ENCODE measurements around the gene SYCP1. TPM values are rescaled to one million over a fixed set of nuclear protein-coding genes. Genes with fewer than 3 reads are reported as not detected.
"Not testable (repeated sequence)": the region's sequence is repeated elsewhere in the genome, so short reads cannot be mapped to it uniquely, and the experiment has no call there.

SYCP1 gene
- not detected for total RNA-seq

- DNase-seq (ENCODE audit: low read depth in 2 of 3, low spot score in 2 of 3) = peak in 1 of 3 donors; percentile 1
These were observed at the start of gene SYCP1 for GRCh38 chr1:114854693-114855320. Gene SYCP1, plus strand, starts transcription at chr1:114854863. Its CDS starts 602 bp downstream, at chr1:114855465.

- DNase-seq (ENCODE audit: low read depth in 2 of 3, low spot score in 2 of 3) = no peak
These were observed 34.8 kb upstream of the SYCP1 start for GRCh38 chr1:114819869-114820268.

GRCh38 chr1:114820392-114820791 lies 34.3 kb upstream of the SYCP1 start:
- DNase-seq (ENCODE audit: low read depth in 2 of 3, low spot score in 2 of 3) = no peak

GRCh38 chr1:114821978-114822377 lies 32.7 kb upstream of the SYCP1 start:
- DNase-seq (ENCODE audit: low read depth in 2 of 3, low spot score in 2 of 3) = no peak

GRCh38 chr1:114828251-114828650 lies 26.4 kb upstream of the SYCP1 start:
- no peak for DNase-seq (ENCODE audit: low read depth in 2 of 3, low spot score in 2 of 3)

GRCh38 chr1:114830075-114830474 lies 24.6 kb upstream of the SYCP1 start:
- not testable (repeated sequence) for DNase-seq (ENCODE audit: low read depth in 2 of 3, low spot score in 2 of 3)

GRCh38 chr1:114831276-114831994 lies 23.2 kb upstream of the SYCP1 start:
- no peak for DNase-seq (ENCODE audit: low read depth in 2 of 3, low spot score in 2 of 3)

- DNase-seq (ENCODE audit: low read depth in 2 of 3, low spot score in 2 of 3) = no peak
These were observed 22.6 kb upstream of the SYCP1 start for GRCh38 chr1:114832057-114832456.

GRCh38 chr1:114833421-114833820 lies 21.2 kb upstream of the SYCP1 start:
- DNase-seq (ENCODE audit: low read depth in 2 of 3, low spot score in 2 of 3) = no peak

- DNase-seq (ENCODE audit: low read depth in 2 of 3, low spot score in 2 of 3) = no peak
These were observed 10.4 kb upstream of the SYCP1 start for GRCh38 chr1:114844270-114844669.

- no peak for DNase-seq (ENCODE audit: low read depth in 2 of 3, low spot score in 2 of 3)
These were observed 1.1 kb upstream of the SYCP1 start for GRCh38 chr1:114853584-114853983.

GRCh38 chr1:114861384-114861783 lies 6.7 kb downstream of the SYCP1 start:
- DNase-seq (ENCODE audit: low read depth in 2 of 3, low spot score in 2 of 3) = no peak

GRCh38 chr1:114892194-114892918 lies 37.7 kb downstream of the SYCP1 start:
- DNase-seq (ENCODE audit: low read depth in 2 of 3, low spot score in 2 of 3) = no peak

GRCh38 chr1:114896795-114897194 lies 42.1 kb downstream of the SYCP1 start:
- DNase-seq (ENCODE audit: low read depth in 2 of 3, low spot score in 2 of 3) = no peak

- DNase-seq (ENCODE audit: low read depth in 2 of 3, low spot score in 2 of 3) = no peak
These were observed 47.2 kb downstream of the SYCP1 start for GRCh38 chr1:114901814-114902213.

- no peak for DNase-seq (ENCODE audit: low read depth in 2 of 3, low spot score in 2 of 3)
These were observed 47.7 kb downstream of the SYCP1 start for GRCh38 chr1:114902343-114902742.

GRCh38 chr1:114903480-114903879 lies 48.8 kb downstream of the SYCP1 start:
- DNase-seq (ENCODE audit: low read depth in 2 of 3, low spot score in 2 of 3) = no peak

GRCh38 chr1:114915720-114916119 lies 61.1 kb downstream of the SYCP1 start:
- not testable (repeated sequence) for DNase-seq (ENCODE audit: low read depth in 2 of 3, low spot score in 2 of 3)

GRCh38 chr1:114926607-114927006 lies 71.9 kb downstream of the SYCP1 start:
- no peak for DNase-seq (ENCODE audit: low read depth in 2 of 3, low spot score in 2 of 3)

- no peak for DNase-seq (ENCODE audit: low read depth in 2 of 3, low spot score in 2 of 3)
These were observed 72.7 kb downstream of the SYCP1 start for GRCh38 chr1:114927401-114927800.

- no peak for DNase-seq (ENCODE audit: low read depth in 2 of 3, low spot score in 2 of 3)
These were observed 101.9 kb downstream of the SYCP1 start for GRCh38 chr1:114956570-114956969.

GRCh38 chr1:114959423-114959822 lies 104.8 kb downstream of the SYCP1 start:
- no peak for DNase-seq (ENCODE audit: low read depth in 2 of 3, low spot score in 2 of 3)
